GM12891 (cell line): ENCODE results near the gene VWA3B.

Experiments used
- PAX5 ChIP-seq: IDR thresholded peaks from 2 replicates; pipeline ENCODE4 v1.6.1; 2011; ENCODE audit warnings: low read length, moderate library complexity, mild to moderate bottlenecking; ENCODE audit not compliant: insufficient read depth, severe bottlenecking
- POLR2A ChIP-seq: IDR thresholded peaks from 2 replicates; pipeline ENCODE4 v1.6.1; 2011; ENCODE audit warnings: low read depth, low read length, control low read depth
- POLR2AphosphoS5 ChIP-seq: IDR thresholded peaks from 2 replicates; pipeline ENCODE4 v1.6.1; 2011; ENCODE audit warnings: low read depth, low read length, control low read depth
- SPI1 ChIP-seq: IDR thresholded peaks from 2 replicates; pipeline ENCODE4 v1.6.1; 2011; ENCODE audit warnings: low read depth, low read length, control low read depth
- TAF1 ChIP-seq: IDR thresholded peaks from 2 replicates; pipeline ENCODE4 v1.6.1; 2011; ENCODE audit warnings: low read depth, low read length, control low read depth

DNA sequence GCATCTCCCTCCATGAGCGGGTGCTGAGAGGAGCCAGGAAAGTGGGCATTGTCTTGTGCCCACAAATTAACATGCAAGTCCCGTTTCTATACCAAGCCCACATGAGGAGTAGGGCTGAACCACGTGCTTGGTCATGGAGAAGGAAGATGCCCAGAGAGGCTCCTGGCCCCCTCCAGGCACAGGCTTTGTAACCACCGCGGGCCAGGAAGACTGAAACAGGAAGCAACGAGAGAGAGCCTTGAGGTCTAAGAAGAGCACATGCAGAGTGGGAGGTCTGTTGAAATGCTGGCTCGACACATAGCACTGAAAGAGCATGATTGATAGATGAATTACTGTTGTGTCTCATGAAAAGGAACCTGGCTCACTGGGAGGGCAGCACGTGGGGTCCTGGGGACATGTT lies 36.3 kb downstream of the VWA3B start:
- TF ChIP-seq POLR2A (no peak), TAF1 (no peak), POLR2AphosphoS5 (no peak), SPI1 (no peak), PAX5 (no peak)
